Measurements from ENCODE around the gene SEZ6L2. TPM values are rescaled to one million over a fixed set of nuclear protein-coding genes. Genes with fewer than 3 reads are reported as not detected.
"Not testable (repeated sequence)": the region's sequence is repeated elsewhere in the genome, so short reads cannot be mapped to it uniquely, and the experiment has no call there.

The SEZ6L2 gene
- total RNA-seq, 1 donor from 2014 or later, result 19.3 TPM

DNA sequence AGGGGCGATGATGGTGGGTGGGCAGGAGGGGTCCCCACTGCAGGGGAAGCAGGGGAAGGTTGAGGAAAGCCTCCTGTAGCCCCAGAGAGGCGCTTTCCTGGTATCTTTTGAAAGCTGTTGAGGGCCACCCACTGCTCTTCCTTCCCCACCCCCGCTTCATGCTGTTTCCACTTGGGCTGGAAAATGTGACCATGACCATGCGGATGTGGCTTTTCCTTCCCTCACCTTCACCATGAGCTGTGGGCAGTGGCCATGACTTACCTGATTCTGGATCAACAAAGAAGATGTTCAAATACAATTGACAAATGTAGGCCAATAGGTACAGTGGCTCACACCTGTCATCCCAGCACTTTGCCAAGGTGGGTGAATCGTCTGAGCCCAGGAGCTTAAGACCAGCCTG, 65.3 kb downstream of the SEZ6L2 start:
- Mint-ChIP-seq H3K36me3 (no peaks in the 10 kb centered on the region), H3K27ac (no peak overlapping the region), H3K27me3 (no peaks in the 10 kb centered on the region), H3K9me3 (no peaks in the 10 kb centered on the region), H3K4me1 (ENCODE audit: unreplicated experiment) (no peaks in the 10 kb centered on the region), H3K4me3 (no peak overlapping the region)
- TF ChIP-seq, protein P1, sequence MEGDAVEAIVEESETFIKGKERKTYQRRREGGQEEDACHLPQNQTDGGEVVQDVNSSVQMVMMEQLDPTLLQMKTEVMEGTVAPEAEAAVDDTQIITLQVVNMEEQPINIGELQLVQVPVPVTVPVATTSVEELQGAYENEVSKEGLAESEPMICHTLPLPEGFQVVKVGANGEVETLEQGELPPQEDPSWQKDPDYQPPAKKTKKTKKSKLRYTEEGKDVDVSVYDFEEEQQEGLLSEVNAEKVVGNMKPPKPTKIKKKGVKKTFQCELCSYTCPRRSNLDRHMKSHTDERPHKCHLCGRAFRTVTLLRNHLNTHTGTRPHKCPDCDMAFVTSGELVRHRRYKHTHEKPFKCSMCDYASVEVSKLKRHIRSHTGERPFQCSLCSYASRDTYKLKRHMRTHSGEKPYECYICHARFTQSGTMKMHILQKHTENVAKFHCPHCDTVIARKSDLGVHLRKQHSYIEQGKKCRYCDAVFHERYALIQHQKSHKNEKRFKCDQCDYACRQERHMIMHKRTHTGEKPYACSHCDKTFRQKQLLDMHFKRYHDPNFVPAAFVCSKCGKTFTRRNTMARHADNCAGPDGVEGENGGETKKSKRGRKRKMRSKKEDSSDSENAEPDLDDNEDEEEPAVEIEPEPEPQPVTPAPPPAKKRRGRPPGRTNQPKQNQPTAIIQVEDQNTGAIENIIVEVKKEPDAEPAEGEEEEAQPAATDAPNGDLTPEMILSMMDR (conservative IDR thresholded peaks at IDR 0.05), result no peak
- no peak for DNase-seq (ENCODE audit: extremely low spot score, unreplicated experiment)

DNA sequence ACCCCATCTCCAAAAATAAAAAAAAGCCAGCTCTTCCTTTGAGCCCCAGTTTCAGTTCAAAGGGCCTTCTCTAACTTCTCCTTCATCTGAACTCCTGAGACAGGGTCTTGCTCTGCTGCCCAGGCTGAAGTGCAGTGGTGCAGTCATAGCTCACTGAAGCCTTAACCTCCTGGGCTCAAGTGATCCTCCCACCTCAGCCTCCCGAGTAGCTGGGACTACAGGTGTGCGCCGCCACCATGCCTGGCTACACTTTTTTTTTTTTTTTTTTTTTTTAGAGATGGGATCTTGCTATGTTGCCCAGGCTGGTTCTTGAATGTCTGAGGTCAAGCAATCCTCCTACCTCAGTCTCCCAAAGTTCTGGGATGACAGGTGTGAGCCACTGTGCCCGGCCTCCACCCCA, 66.1 kb downstream of the SEZ6L2 start:
- H3K4me3 Mint-ChIP-seq; H3K9me3 Mint-ChIP-seq; DNase-seq (ENCODE audit: extremely low spot score, unreplicated experiment); H3K27ac Mint-ChIP-seq; H3K27me3 Mint-ChIP-seq; H3K4me1 Mint-ChIP-seq (ENCODE audit: unreplicated experiment); H3K36me3 Mint-ChIP-seq: not testable (repeated sequence)

DNA sequence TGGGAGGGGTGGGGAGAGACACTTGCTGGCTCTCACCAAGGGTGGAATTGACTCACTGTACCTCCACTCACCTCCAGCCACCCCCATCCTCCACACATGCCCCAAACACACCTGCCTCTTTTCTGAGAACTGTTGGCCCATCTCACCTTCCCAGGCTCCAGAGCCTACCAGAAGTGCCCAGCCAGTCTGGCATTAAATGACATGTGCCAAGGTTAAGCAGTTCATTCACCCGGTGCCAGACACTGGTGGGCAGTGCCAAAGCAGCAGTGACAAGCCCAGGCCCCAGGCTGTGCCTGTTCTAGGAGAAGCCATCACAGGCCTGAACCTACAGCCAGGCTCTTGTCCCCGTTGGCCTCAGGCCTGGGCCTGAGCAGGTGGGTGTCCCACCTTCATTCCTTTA, 67.9 kb downstream of the SEZ6L2 start:
- no peak for DNase-seq (ENCODE audit: extremely low spot score, unreplicated experiment)
- Mint-ChIP-seq H3K4me1 (ENCODE audit: unreplicated experiment) (no peaks in the 10 kb centered on the region), H3K9me3 (no peaks in the 10 kb centered on the region), H3K27ac (no peak overlapping the region), H3K4me3 (no peak overlapping the region), H3K36me3 (no peaks in the 10 kb centered on the region), H3K27me3 (no peaks in the 10 kb centered on the region)
- TF ChIP-seq, protein P1 (conservative IDR thresholded peaks at IDR 0.05), result no peak

DNA sequence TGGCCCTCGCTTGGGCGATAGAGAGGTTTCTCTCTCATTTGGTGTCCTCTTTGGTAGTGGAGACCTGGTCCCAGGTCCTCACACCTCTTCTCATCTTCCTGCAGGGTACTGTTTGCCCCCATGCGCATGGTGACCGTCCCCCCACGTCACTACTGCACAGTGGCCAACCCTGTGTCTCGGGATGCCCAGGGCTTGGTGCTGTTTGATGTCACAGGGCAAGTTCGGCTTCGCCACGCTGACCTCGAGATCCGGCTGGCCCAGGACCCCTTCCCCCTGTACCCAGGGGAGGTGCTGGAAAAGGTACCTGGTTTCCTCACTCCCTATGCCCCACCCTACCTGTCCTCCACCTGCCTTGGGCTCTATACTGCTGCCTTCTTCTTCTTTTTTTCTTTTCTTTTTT, 68.6 kb downstream of the SEZ6L2 start:
- Mint-ChIP-seq H3K4me1 (ENCODE audit: unreplicated experiment) (no peaks in the 10 kb centered on the region), H3K27me3 (no peaks in the 10 kb centered on the region), H3K9me3 (no peaks in the 10 kb centered on the region), H3K36me3 (no peaks in the 10 kb centered on the region), H3K4me3 (no peak overlapping the region), H3K27ac (no peak overlapping the region)
- TF ChIP-seq, protein P1 (conservative IDR thresholded peaks at IDR 0.05), result no peak
- DNase-seq (ENCODE audit: extremely low spot score, unreplicated experiment), result no peak

DNA sequence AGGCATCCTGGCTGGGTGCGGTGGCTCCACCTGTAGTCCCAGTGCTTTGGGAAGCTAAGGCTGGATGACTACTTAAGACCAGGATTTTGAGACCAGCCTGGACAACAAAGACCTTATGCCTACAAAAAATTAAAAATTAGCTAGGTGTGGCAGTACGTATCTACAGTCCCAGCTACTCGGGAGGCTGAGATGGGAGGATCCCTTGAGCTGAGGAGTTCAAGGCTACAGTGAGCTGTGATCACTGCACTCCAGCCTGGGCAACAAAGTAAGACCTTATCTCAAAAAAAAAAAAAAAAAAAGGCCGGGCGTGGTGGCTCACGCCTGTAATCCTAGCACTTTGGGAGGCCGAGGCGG, 73.0 kb downstream of the SEZ6L2 start:
- DNase-seq (ENCODE audit: extremely low spot score, unreplicated experiment), result no peak
- no peaks in the 10 kb centered on the region for H3K9me3 Mint-ChIP-seq
- peaks cover 10% of the 10 kb centered on the region for H3K4me1 Mint-ChIP-seq (ENCODE audit: unreplicated experiment)
- H3K27me3 Mint-ChIP-seq, result no peaks in the 10 kb centered on the region
- H3K4me3 Mint-ChIP-seq, result no peak overlapping the region
- no peak overlapping the region for H3K27ac Mint-ChIP-seq
- TF ChIP-seq, protein P1 (conservative IDR thresholded peaks at IDR 0.05), result no peak
- H3K36me3 Mint-ChIP-seq, result no peaks in the 10 kb centered on the region

DNA sequence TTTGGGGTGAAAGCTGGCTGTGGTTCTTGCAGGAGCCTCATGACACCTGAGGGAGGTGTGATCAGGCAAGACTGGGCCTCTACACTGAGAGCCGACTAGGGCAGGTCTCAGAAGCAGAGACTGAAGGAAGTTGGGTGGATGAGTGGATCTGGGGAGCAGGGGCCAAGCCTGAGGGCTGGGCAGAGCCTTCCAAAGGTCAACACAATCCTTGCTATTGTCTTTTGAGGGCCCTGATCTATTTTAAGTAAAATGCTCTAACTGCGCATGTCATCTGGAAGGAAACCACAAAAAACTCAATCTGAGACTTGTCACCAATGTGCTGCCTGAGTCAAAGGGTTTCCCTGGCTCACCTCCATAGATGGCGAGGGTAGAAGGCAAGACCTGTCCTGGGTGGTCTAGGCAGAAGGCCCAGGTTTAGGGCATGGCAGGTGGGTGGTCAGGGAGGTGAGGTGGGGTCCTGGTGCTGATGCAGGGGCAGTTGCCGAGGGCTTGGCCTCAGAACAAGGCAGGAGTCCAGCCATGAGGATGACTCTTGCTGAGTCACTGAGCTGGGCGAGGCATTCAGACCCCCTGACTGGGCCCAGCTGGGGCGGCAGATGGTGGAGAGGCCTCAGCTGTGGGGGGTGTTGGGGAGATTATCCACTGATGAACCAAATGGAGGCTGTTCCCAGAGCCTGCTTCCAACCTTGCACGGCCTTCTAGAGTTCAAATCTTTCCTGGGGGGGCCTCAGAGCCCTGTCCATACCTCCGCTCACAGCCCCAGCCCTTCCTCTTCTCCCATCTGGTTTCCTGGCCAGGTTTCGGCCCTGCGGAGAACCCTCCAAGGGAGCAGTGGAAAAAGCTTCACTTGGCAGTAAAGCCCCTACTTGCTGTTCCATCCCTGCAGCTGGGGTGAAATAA, 74.0 kb downstream of the SEZ6L2 start:
- no peaks in the 10 kb centered on the region for H3K9me3 Mint-ChIP-seq
- H3K36me3 Mint-ChIP-seq, result no peaks in the 10 kb centered on the region
- H3K4me1 Mint-ChIP-seq (ENCODE audit: unreplicated experiment), result peaks cover 15% of the 10 kb centered on the region
- H3K4me3 Mint-ChIP-seq, result no peak overlapping the region
- peak overlapping the region; percentile 66 for H3K27ac Mint-ChIP-seq
- no peak for DNase-seq (ENCODE audit: extremely low spot score, unreplicated experiment)
- no peaks in the 10 kb centered on the region for H3K27me3 Mint-ChIP-seq
- TF ChIP-seq, protein P1 (conservative IDR thresholded peaks at IDR 0.05), result no peak

All from type B pancreatic cell (in vitro differentiated cells).